Ishikawa (cell line): ENCODE results near the gene LAMB3.

Experiments used
- CEBPB ChIP-seq: IDR thresholded peaks from 2 replicates; pipeline ENCODE4 v1.6.1; 2012
- EP300 ChIP-seq: IDR thresholded peaks from 2 replicates; pipeline ENCODE4 v1.6.1; 2012; ENCODE audit warnings: borderline replicate concordance
- NFIC ChIP-seq: IDR thresholded peaks from 2 replicates; pipeline ENCODE4 v1.6.1; 2012
- TAF1 ChIP-seq: IDR thresholded peaks from 2 replicates; pipeline ENCODE4 v1.6.1; 2012; ENCODE audit warnings: low read depth, mild to moderate bottlenecking
- TCF12 ChIP-seq: IDR thresholded peaks from 2 replicates; pipeline ENCODE4 v1.6.1; 2012; ENCODE audit warnings: low read depth
- YY1 ChIP-seq: IDR thresholded peaks from 2 replicates; pipeline ENCODE4 v1.6.1; 2012; ENCODE audit warnings: low read depth
- TF ChIP-seq, protein P1 (sequence below): IDR thresholded peaks from 2 replicates; pipeline ENCODE4 v1.6.1; 2012
- TF ChIP-seq, protein P2 (sequence below): IDR thresholded peaks from 2 replicates; pipeline ENCODE4 v1.6.1; 2012

DNA sequence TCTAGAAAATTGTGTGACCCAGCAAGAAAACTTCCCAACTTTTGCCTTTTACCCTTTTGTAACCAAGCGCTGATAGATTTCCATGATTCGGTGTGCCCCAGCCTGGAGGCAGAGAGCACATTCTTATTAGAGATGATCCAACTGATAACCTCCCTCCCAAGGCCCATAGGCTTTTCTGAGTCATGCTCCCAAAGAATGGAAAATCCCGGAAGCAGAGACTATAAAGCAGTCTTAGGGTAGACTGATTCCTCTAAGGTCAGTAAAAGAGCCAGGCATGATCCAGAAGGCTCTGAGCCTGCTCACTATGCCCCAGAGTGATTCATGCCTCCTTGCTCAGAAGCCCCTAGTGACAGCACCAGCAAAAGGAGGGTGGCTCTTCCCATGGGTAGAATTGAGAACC, 64.4 kb downstream of the LAMB3 start:
- no peak for TF ChIP-seq CEBPB
- no peak for TF ChIP-seq TAF1
- TF ChIP-seq, protein P1, sequence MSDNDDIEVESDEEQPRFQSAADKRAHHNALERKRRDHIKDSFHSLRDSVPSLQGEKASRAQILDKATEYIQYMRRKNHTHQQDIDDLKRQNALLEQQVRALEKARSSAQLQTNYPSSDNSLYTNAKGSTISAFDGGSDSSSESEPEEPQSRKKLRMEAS: no peak
- TF ChIP-seq YY1: no peak
- TF ChIP-seq, protein P2, sequence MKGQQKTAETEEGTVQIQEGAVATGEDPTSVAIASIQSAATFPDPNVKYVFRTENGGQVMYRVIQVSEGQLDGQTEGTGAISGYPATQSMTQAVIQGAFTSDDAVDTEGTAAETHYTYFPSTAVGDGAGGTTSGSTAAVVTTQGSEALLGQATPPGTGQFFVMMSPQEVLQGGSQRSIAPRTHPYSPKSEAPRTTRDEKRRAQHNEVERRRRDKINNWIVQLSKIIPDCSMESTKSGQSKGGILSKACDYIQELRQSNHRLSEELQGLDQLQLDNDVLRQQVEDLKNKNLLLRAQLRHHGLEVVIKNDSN: no peak
- TF ChIP-seq NFIC: no peak
- TF ChIP-seq EP300: no peak
- TF ChIP-seq TCF12: no peak
